Measurements from ENCODE around the gene FOXO3B.
"Not testable (repeated sequence)": the region's sequence is repeated elsewhere in the genome, so short reads cannot be mapped to it uniquely, and the experiment has no call there.

The FOXO3B gene

GRCh38 chr17:18644291-18644690 is 37.8 kb downstream of the FOXO3B start, which contains the start of gene TBC1D28:
TSS of gene TBC1D28 (minus strand) at chr17:18644391. CDS start at chr17:18641352, 3,039 bp downstream.
- DNase-seq, result not testable (repeated sequence)

GRCh38 chr17:18643124-18643523 is 39.0 kb downstream of the FOXO3B start:
- DNase-seq, result not testable (repeated sequence)

GRCh38 chr17:18638357-18638756 is 43.8 kb downstream of the FOXO3B start:
- DNase-seq, result not testable (repeated sequence)

GRCh38 chr17:18636237-18636636 is 45.9 kb downstream of the FOXO3B start:
- not testable (repeated sequence) for DNase-seq

- not testable (repeated sequence) for DNase-seq
Measured at GRCh38 chr17:18635773-18636172, 46.3 kb downstream of the FOXO3B start.

- DNase-seq, result not testable (repeated sequence)
Measured at GRCh38 chr17:18634550-18635263, 47.4 kb downstream of the FOXO3B start.

Measured in GOT3 (cell line).